RWPE2 (cell line): Measurements from ENCODE around the gene LRRC14B.

Experiments used
- ATAC-seq: fragments of 200-7000 bp; cut with Tn5 transposase; 3 replicates; pipeline ENCODE4 v1.9.1; 2021; ENCODE audit warnings: low read depth
- DNase-seq: peaks from one replicate; pipeline ENCODE4 v3.0.0-alpha.2; 2020; ENCODE audit warnings: low spot score
- H3K27ac ChIP-seq: fragments of 450-650 bp; 2 replicates; pipeline ENCODE4 v1.5.1; 2017; ENCODE audit warnings: mild to moderate bottlenecking; ENCODE audit not compliant: poor library complexity, severe bottlenecking
- H3K27me3 ChIP-seq: fragments of 250-450 bp; sonication (Bioruptor Pico); 2 replicates; pipeline ENCODE4 v1.5.1; 2021; ENCODE audit warnings: mild to moderate bottlenecking, moderate library complexity; ENCODE audit not compliant: insufficient read depth, poor library complexity, severe bottlenecking
- H3K36me3 ChIP-seq: fragments of 250-450 bp; sonication (Bioruptor Pico); 2 replicates; pipeline ENCODE4 v1.5.1; 2020; ENCODE audit warnings: low read depth, mild to moderate bottlenecking, moderate library complexity
- H3K4me1 ChIP-seq: fragments of 250-450 bp; sonication (Bioruptor Pico); 2 replicates; pipeline ENCODE4 v1.5.1; 2021; ENCODE audit warnings: mild to moderate bottlenecking, moderate library complexity; ENCODE audit not compliant: insufficient read depth, poor library complexity, severe bottlenecking
- H3K4me3 ChIP-seq: fragments of 250-450 bp; sonication (Bioruptor Pico); 2 replicates; pipeline ENCODE4 v1.5.1; 2021; ENCODE audit warnings: mild to moderate bottlenecking, moderate library complexity; ENCODE audit not compliant: severe bottlenecking
- H3K9me3 ChIP-seq: fragments of 250-450 bp; sonication (Bioruptor Pico); 2 replicates; pipeline ENCODE4 v1.5.1; 2021; ENCODE audit warnings: mild to moderate bottlenecking, moderate library complexity; ENCODE audit not compliant: severe bottlenecking
- CTCF ChIP-seq: fragments of 450-650 bp; IDR thresholded peaks from one replicate; pipeline ENCODE4 v1.5.1; 2017; ENCODE audit warnings: mild to moderate bottlenecking, moderate library complexity; ENCODE audit not compliant: poor library complexity, severe bottlenecking

LRRC14B gene

DNA sequence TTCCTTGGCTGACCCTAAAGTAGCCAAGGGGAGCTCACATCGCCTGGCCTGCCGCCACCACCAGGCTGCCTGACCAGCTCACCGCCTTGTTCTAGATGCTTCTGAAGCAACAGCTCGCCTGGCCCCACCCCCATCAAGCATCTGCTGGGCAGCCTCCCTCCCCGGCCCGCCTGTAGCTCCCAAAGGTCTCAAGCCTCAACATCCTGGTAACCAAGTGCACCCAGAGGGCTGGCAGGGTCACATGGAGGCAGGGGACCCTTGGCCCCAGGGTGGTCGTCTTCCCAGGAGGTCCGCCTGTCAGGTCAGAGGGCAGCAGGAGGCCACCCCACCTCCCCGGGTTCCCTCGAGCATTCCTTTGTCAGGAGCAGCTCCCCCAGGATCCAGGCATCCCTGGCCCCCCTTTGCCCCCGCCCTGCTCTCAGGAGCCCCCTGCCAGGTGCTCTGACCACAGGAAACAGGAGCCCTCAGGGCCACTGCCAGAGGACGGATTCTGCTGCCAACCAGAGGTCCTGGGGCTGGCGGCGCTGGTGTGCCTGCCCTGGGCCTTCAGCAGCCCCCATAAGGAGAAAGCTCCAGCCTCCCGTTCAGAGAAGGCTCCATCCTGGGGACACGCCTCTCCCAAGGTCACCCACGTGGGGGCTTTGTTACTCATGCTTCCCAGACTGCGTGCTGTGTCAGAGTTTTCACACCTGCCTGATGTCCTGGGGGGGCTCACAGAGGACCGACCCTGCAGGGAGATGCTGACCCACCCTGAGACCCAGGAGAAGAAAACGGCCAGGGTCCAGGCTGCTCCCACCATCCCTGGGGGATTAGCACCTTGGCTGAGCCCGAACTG, 3.5 kb upstream of the LRRC14B start:
- H3K27ac ChIP-seq, result no peak overlapping the region
- H3K27me3 ChIP-seq, result peaks cover 7% of the 10 kb centered on the region
- DNase-seq (peak; percentile 51), ATAC-seq (no peak)
- no peaks in the 10 kb centered on the region for H3K36me3 ChIP-seq
- no peaks in the 10 kb centered on the region for H3K9me3 ChIP-seq
- TF ChIP-seq CTCF, result no peak
- no peaks in the 10 kb centered on the region for H3K4me1 ChIP-seq
- H3K4me3 ChIP-seq, result no peak overlapping the region

DNA sequence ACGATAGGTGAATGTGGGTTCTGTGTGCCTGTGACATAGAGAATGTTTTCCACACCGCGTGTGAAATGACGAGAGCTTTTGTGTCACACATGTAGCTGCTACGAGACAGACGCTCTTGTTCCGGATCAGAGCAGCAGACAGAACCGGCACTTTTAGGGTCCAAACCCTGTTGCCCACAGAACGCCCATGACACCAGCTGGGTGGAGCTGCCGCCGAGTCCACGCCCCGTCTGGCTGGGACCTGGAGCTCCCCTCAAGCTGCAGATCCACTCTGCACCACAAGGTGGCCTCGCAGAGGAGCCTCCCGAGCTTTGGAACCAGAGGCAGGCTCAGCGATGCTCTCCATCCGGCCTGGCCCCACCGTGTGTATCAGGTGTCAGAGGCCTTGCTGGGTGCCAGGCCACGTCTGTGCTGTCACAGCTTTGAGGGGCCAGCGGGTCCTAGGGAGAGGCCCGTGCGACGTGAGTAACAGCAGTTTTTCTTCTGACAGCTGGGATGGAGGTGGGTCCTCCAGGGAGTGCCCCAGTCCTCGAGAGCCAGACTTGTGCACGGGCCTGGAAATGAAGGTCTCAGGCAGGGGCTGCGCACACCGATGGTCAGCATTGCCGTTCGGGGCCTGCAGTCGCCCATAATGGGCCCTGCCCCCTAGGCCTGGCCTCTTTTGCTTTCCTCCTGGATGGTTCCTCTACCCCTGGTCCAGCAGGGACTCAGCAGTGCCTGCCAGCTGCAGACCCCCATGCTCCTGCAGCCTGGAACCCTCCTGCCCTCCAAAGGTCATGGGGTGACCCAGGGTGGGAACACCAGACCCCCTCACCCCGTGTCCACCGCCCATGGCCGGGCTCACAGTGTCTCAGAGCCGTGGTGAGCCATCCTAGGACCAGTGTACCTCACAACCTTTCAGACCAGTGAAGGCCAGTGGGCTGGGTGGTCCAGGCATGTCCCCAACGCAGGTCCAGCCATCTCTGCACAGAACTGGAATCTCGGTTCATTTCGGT, 2.5 kb upstream of the LRRC14B start:
- Histone ChIP-seq H3K4me1 (no peaks in the 10 kb centered on the region), H3K27me3 (peaks cover 7% of the 10 kb centered on the region), H3K27ac (no peak overlapping the region), H3K36me3 (no peaks in the 10 kb centered on the region), H3K4me3 (no peak overlapping the region), H3K9me3 (no peaks in the 10 kb centered on the region)
- TF ChIP-seq CTCF, result peak; percentile 97
- DNase-seq (peak; percentile 87), ATAC-seq (peak; percentile 85)

DNA sequence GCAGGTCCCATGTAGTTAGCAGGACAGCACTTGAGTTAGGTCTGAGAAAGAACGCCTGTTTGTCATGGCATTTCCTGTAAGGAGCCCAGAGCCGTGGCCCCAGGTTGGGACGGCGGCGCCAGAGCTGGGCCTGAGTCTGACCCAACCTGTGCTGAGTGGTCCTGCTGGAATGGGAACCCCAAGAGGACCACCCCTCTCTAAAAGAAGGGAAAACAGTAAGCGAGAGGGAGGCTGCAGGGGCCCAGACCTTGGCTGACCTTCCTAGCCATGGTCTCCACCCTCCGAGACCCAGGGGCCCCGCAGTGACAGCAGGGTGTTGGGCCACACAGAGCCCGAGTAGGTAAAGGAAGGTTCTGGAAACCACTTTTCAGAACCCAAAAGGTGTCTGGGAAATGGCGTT, 1.8 kb upstream of the LRRC14B start:
- H3K27ac ChIP-seq, result no peak overlapping the region
- H3K4me1 ChIP-seq, result no peaks in the 10 kb centered on the region
- no peaks in the 10 kb centered on the region for H3K9me3 ChIP-seq
- H3K27me3 ChIP-seq, result peaks cover 7% of the 10 kb centered on the region
- no peak for ATAC-seq
- no peaks in the 10 kb centered on the region for H3K36me3 ChIP-seq
- H3K4me3 ChIP-seq, result no peak overlapping the region
- no peak for TF ChIP-seq CTCF
- DNase-seq, result peak; percentile 38

- DNase-seq (peak; percentile 53), ATAC-seq (no peak)
- no peak for TF ChIP-seq CTCF
- Histone ChIP-seq H3K9me3 (no peaks in the 10 kb centered on the region), H3K27ac (no peak overlapping the region), H3K27me3 (peaks cover 7% of the 10 kb centered on the region), H3K4me1 (no peaks in the 10 kb centered on the region), H3K36me3 (no peaks in the 10 kb centered on the region), H3K4me3 (no peak overlapping the region)
Measured at GRCh38 chr5:189976-190365, 1.3 kb upstream of the LRRC14B start.
